Common myeloid progenitor, CD34-positive (primary cell): ENCODE data around the gene ZNF425.

Source experiments
- CTCF ChIA-PET: fragments of 350-600 bp; sonication (Branson Sonifier 250); formaldehyde crosslinking; loops from one replicate; lab custom pipeline; 2021; ENCODE audit warnings: antibody characterized with exemption; lab: Charles Lee
- POLR2A ChIA-PET: fragments of 350-600 bp; sonication (Branson Sonifier 250); formaldehyde crosslinking; loops from one replicate; lab custom pipeline; 2021; ENCODE audit warnings: antibody characterized with exemption; lab: Charles Lee
- DNase-seq, 3 donors: peaks; one replicate each; pipeline versions ENCODE4 v3.0.0 to v3.0.0-alpha.2; 2013
- H3K27ac ChIP-seq, 2 experiments: 1 replicate in 1 of 2; 2 replicates in 1 of 2; pipeline ENCODE4 v1.7.0; 2013; ENCODE audit warnings: inconsistent platforms in 2 of 2, low read length in 2 of 2, mild to moderate bottlenecking in 2 of 2, low read depth in 1 of 2, moderate library complexity in 1 of 2; ENCODE audit not compliant: severe bottlenecking in 2 of 2, insufficient read depth in 1 of 2, poor library complexity in 1 of 2
- H3K27me3 ChIP-seq, 5 experiments: replicated peaks in 2 of 5; 1 replicate in 3 of 5; 2 replicates in 2 of 5; pipeline versions ENCODE4 v1.6.1 to v1.7.0; 2013; ENCODE audit warnings: low read length in 4 of 5, mild to moderate bottlenecking in 2 of 5, moderate library complexity in 2 of 5, inconsistent platforms in 1 of 5; ENCODE audit not compliant: insufficient read depth in 5 of 5, control insufficient read depth in 4 of 5
- H3K36me3 ChIP-seq, 4 experiments: 1 replicate in 2 of 4; 2 replicates in 2 of 4; pipeline versions ENCODE4 v1.6.1 to v1.7.0; 2013; ENCODE audit warnings: low read length in 3 of 4, control low read depth in 1 of 4, mild to moderate bottlenecking in 1 of 4; ENCODE audit not compliant: control insufficient read depth in 4 of 4, insufficient read depth in 4 of 4
- H3K4me1 ChIP-seq, 4 experiments: 1 replicate in 3 of 4; 2 replicates in 1 of 4; pipeline versions ENCODE4 v1.6.1 to v1.7.1; 2013; ENCODE audit warnings: low read length in 3 of 4, mild to moderate bottlenecking in 3 of 4, control low read depth in 1 of 4, inconsistent platforms in 1 of 4, moderate library complexity in 1 of 4; ENCODE audit not compliant: control insufficient read depth in 4 of 4, insufficient read depth in 4 of 4; ENCODE audit errors: control extremely low read depth in 1 of 4
- H3K4me3 ChIP-seq, 7 experiments: 1 replicate in 4 of 7; 2 replicates in 3 of 7; pipeline versions ENCODE4 v1.5.1 to v1.7.0; 2013; ENCODE audit warnings: mild to moderate bottlenecking in 7 of 7, low read length in 6 of 7, moderate library complexity in 6 of 7, inconsistent platforms in 2 of 7, low read depth in 2 of 7, control low read depth in 1 of 7; ENCODE audit not compliant: insufficient read depth in 4 of 7, control insufficient read depth in 1 of 7; ENCODE audit errors: extremely low read depth in 1 of 7
- H3K9me3 ChIP-seq, 5 experiments: 1 replicate in 4 of 5; 2 replicates in 1 of 5; pipeline versions ENCODE4 v1.6.1 to v1.7.1; 2013; ENCODE audit warnings: low read length in 4 of 5, mild to moderate bottlenecking in 2 of 5, inconsistent platforms in 1 of 5, low read depth in 1 of 5, moderate library complexity in 1 of 5; ENCODE audit not compliant: control insufficient read depth in 4 of 5, insufficient read depth in 2 of 5; ENCODE audit errors: control extremely low read depth in 1 of 5
- WGBS: methylation state at CpG from one replicate; pipeline ENCODE4 v1.1.5; 2013; ENCODE audit not compliant: insufficient coverage; 5-methylcytosine and 5-hydroxymethylcytosine counted together

Gene ZNF425

GRCh38 chr7:149161241-149161848 is 35.2 kb upstream of the ZNF425 start:
- ChIA-PET POLR2A (no interaction called here), CTCF (interaction anchor here (0.6 to 1.7 kb wide), 2 partner anchors 13 to 53 kb away, joined by 3 to 7 read pairs; partner anchors contain the start of gene ZNF398)
- no peaks in the 10 kb centered on the region for H3K27me3 ChIP-seq
- H3K36me3 ChIP-seq, result peaks cover 18 to 39% (median 25%) of the 10 kb centered on the region in 4 experiments
- 81% methylated on average over 4 of the region's 5 CpGs for WGBS
- no peak for DNase-seq
- H3K4me1 ChIP-seq, result no peaks in the 10 kb centered on the region
- H3K9me3 ChIP-seq, result no peaks in the 10 kb centered on the region
- no peak overlapping the region for H3K4me3 ChIP-seq
- no peak overlapping the region for H3K27ac ChIP-seq

DNA sequence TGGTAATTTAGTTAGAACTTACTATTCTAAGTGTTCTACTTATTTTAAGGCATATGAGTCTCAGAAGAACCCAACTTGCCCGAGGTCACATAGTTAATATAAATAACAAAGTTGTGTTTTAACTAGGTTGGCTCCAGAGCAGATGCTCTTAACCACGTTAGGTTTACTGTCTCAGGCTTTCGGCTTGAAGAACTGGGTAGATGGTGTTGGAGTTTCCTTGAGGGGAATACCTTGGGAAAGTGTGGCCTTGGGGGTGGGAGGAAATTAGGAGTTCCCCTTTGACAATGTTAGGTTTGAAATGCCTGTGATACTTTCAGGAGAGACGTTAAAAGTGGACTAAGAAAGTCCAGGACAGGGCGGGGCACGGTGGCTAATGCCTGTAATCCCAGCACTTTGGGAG is 30.8 kb upstream of the ZNF425 start:
- no peak overlapping the region for H3K4me3 ChIP-seq
- POLR2A ChIA-PET, result no interaction called here
- no peak overlapping the region for H3K27ac ChIP-seq
- DNase-seq, result no peak
- no peaks in the 10 kb centered on the region for H3K4me1 ChIP-seq
- WGBS, result no CpG with 5 or more reads among the region's 6 CpGs
- CTCF ChIA-PET, result no interaction called here
- H3K27me3 ChIP-seq, result no peaks in the 10 kb centered on the region
- peaks cover 5 to 45% (median 23%) of the 10 kb centered on the region in 4 experiments for H3K36me3 ChIP-seq
- H3K9me3 ChIP-seq, result no peaks in the 10 kb centered on the region

GRCh38 chr7:149154056-149154455 is 27.9 kb upstream of the ZNF425 start:
- Histone ChIP-seq H3K36me3 (peaks cover 3 to 41% (median 18%) of the 10 kb centered on the region in 4 experiments), H3K4me1 (peaks cover 0 to 2% (median 0%) of the 10 kb centered on the region in 4 experiments), H3K9me3 (no peaks in the 10 kb centered on the region), H3K4me3 (no peak overlapping the region), H3K27me3 (no peaks in the 10 kb centered on the region), H3K27ac (no peak overlapping the region)
- POLR2A ChIA-PET, result no interaction called here
- WGBS, result 100% methylated on average over 5 of the region's 11 CpGs
- CTCF ChIA-PET, result interaction anchor here (0.9 kb wide), 1 partner anchor 28 kb away, joined by 4 read pairs; the partner anchor contains the start of gene ZNF425
- DNase-seq, result no peak

DNA sequence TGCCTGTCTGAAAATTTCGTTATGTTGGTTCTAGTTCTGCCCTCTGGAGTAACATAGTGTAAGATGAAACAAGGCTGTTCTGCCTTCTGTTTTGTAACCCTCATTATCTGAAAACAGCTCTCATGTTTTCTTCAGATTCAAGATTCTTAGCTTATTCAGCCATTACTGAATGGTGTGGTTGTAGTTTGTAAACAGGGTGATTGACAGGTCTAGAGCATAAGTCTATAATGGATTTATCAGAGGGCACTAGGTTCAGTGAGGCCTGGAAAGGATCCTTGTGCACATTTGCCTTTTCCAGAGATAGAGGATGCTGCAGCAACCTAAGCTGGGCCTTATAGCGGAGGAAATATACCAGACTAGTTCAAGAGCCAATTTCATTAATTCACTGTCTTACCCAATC is 27.2 kb upstream of the ZNF425 start:
- peaks cover 3 to 41% (median 17%) of the 10 kb centered on the region in 4 experiments for H3K36me3 ChIP-seq

DNA sequence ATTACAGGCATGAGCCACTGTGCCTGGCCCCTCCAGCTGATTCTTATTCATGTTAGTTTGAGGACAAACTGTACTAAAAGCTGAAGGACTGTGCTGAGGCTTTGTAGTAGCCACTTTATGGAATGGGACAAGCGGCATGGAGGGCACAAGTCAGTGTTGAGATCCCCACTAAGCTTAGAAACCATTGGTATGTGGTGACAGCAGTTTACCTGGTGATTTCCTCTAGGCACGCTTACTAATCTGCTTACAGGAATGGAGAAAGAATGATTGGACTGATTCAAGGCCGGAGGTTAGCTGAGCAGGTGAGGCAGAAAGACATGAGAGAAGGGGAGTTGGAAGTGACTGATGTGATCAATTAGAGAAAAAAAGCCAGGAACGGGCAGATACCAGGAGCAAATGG is 24.9 kb upstream of the ZNF425 start:
- no peaks in the 10 kb centered on the region for H3K27me3 ChIP-seq
- DNase-seq, result no peak
- peaks cover 4 to 22% (median 14%) of the 10 kb centered on the region in 4 experiments for H3K4me1 ChIP-seq
- no peaks in the 10 kb centered on the region for H3K9me3 ChIP-seq
- POLR2A ChIA-PET, result no interaction called here
- H3K36me3 ChIP-seq, result peaks cover 0 to 25% (median 9%) of the 10 kb centered on the region in 4 experiments
- H3K27ac ChIP-seq, result no peak overlapping the region
- H3K4me3 ChIP-seq, result no peak overlapping the region
- CTCF ChIA-PET, result interaction anchor here (1.2 kb wide), 1 partner anchor 24 kb away, joined by 5 read pairs; no protein-coding TSS in a partner anchor
- WGBS, result 87% methylated on average over 4 of the region's 4 CpGs

More for the DNA sequence above, 27.2 kb upstream of the ZNF425 start:
- Histone ChIP-seq H3K27me3 (no peaks in the 10 kb centered on the region), H3K4me3 (no peak overlapping the region), H3K9me3 (no peaks in the 10 kb centered on the region), H3K4me1 (peaks cover 3 to 6% (median 5%) of the 10 kb centered on the region in 4 experiments), H3K27ac (no peak overlapping the region)
- ChIA-PET CTCF (interaction anchor here (0.6 to 1.1 kb wide), 3 partner anchors 27 to 88 kb away, joined by 3 to 4 read pairs (median 3); partner anchors contain the start of genes ZNF282 and ZNF425), POLR2A (no interaction called here)
- 100% methylated on average over 1 of the region's 2 CpGs for WGBS
- DNase-seq, result no peak

GRCh38 chr7:149147752-149148653 is 21.9 kb upstream of the ZNF425 start:
- DNase-seq, result peak; percentile 56 to 83 (median 74)
- WGBS, result under 1% methylated on average over 85 of the region's 86 CpGs
- ChIA-PET POLR2A (interaction anchor here (1.3 to 2.8 kb wide), 2 partner anchors 20 to 22 kb away, joined by 4 to 27 read pairs; partner anchors contain the start of gene ZNF425), CTCF (interaction anchor here (0.9 to 3.8 kb wide), 9 partner anchors 10 to 59 kb away, joined by 3 to 44 read pairs (median 7); partner anchors contain the start of genes ZNF282 and ZNF425)
- Histone ChIP-seq H3K4me3 (peak overlapping the region; percentile 78 to 95 (median 88)), H3K27ac (peak overlapping the region; percentile 54 to 91), H3K9me3 (no peaks in the 10 kb centered on the region), H3K27me3 (no peaks in the 10 kb centered on the region), H3K36me3 (peaks cover 0 to 6% (median 0%) of the 10 kb centered on the region in 4 experiments), H3K4me1 (peaks cover 6 to 23% (median 20%) of the 10 kb centered on the region in 4 experiments)
